OCI-LY1 (cell line): ENCODE results near the gene SAMD8.
A peak's percentile ranks its signal among the peaks of the same experiment; 100 is the strongest.

Experiments
- H2AFZ ChIP-seq: fragments of 200-600 bp; sonication (generic), shearing (Covaris generic); 2 replicates; pipeline ENCODE4 v1.6.0; 2014; ENCODE audit warnings: antibody characterized with exemption, mild to moderate bottlenecking, low read length
- H3F3A ChIP-seq: fragments of 200-600 bp; sonication (generic), shearing (Covaris generic); 2 replicates; pipeline ENCODE4 v1.6.0; 2014; ENCODE audit warnings: mild to moderate bottlenecking, antibody characterized with exemption, low read length, moderate library complexity; ENCODE audit not compliant: insufficient read depth
- H3K27ac ChIP-seq: fragments of 200-600 bp; sonication (generic); 2 replicates; pipeline ENCODE4 v1.5.1; 2014; ENCODE audit warnings: low read length, mixed run types, mild to moderate bottlenecking, low read depth; ENCODE audit not compliant: poor library complexity, severe bottlenecking
- H3K27me3 ChIP-seq: fragments of 200-600 bp; sonication (generic); 2 replicates; pipeline ENCODE4 v1.6.0; 2014; ENCODE audit warnings: antibody characterized with exemption, mild to moderate bottlenecking, low read length, moderate library complexity; ENCODE audit not compliant: insufficient read depth
- H3K36me3 ChIP-seq: fragments of 200-600 bp; sonication (generic); 2 replicates; pipeline ENCODE4 v1.6.1; 2014; ENCODE audit warnings: mild to moderate bottlenecking, antibody characterized with exemption, low read length, moderate library complexity, mixed read lengths; ENCODE audit not compliant: insufficient read depth
- H3K4me1 ChIP-seq: fragments of 200-600 bp; sonication (generic); 2 replicates; pipeline ENCODE4 v1.5.1; 2014; ENCODE audit warnings: mild to moderate bottlenecking, low read length, moderate library complexity; ENCODE audit not compliant: insufficient read depth, severe bottlenecking
- H3K4me2 ChIP-seq: fragments of 200-600 bp; sonication (generic), shearing (Covaris generic); 2 replicates; pipeline ENCODE4 v1.6.1; 2014; ENCODE audit warnings: low read length
- H3K4me3 ChIP-seq: fragments of 200-600 bp; sonication (generic); 2 replicates; pipeline ENCODE4 v1.5.1; 2014; ENCODE audit warnings: low read length, low read depth, mild to moderate bottlenecking, mixed read lengths; ENCODE audit not compliant: poor library complexity, severe bottlenecking
- H3K79me2 ChIP-seq: fragments of 200-600 bp; shearing (Covaris generic); 2 replicates; pipeline ENCODE4 v1.6.1; 2016; ENCODE audit warnings: mixed run types, low read length, mixed read lengths; ENCODE audit not compliant: insufficient read depth
- H3K9ac ChIP-seq: fragments of 200-600 bp; sonication (generic), shearing (Covaris generic); 2 replicates; pipeline ENCODE4 v1.6.1; 2014; ENCODE audit warnings: mild to moderate bottlenecking, low read length, mixed read lengths
- H3K9me2 ChIP-seq: fragments of 200-600 bp; sonication (generic), shearing (Covaris generic); 2 replicates; pipeline ENCODE4 v1.6.1; 2014; ENCODE audit warnings: low read depth, mild to moderate bottlenecking, low read length, mixed read lengths
- H3K9me3 ChIP-seq: fragments of 200-600 bp; shearing (Covaris generic); 2 replicates; pipeline ENCODE4 v1.6.1; 2014; ENCODE audit warnings: low read length, mixed read lengths
- H4K20me1 ChIP-seq: fragments of 200-600 bp; sonication (generic), shearing (Covaris generic); 2 replicates; pipeline ENCODE4 v1.6.0; 2016; ENCODE audit warnings: mild to moderate bottlenecking, low read length; ENCODE audit not compliant: insufficient read depth
- CTCF ChIP-seq: fragments of 200-600 bp; sonication (generic), shearing (Covaris generic); IDR thresholded peaks from 2 replicates; pipeline ENCODE4 v1.5.1; 2017; ENCODE audit warnings: mild to moderate bottlenecking, antibody characterized with exemption, low read length, moderate library complexity, mixed read lengths
- EZH2 ChIP-seq: fragments of 200-600 bp; sonication (generic), shearing (Covaris generic); IDR thresholded peaks from 2 replicates; pipeline ENCODE4 v1.8.0; 2017; ENCODE audit warnings: borderline replicate concordance, mixed run types, mild to moderate bottlenecking, antibody characterized with exemption, low read length, moderate library complexity, mixed read lengths

The SAMD8 gene

GRCh38 chr10:75111365-75111906, at the start of gene SAMD8:
TSS of gene SAMD8 (plus strand) at chr10:75111656. CDS start at chr10:75150529, 38,873 bp downstream.
- Histone ChIP-seq H3K27ac (peak within 1 kb of the TSS; percentile 90), H3K9me2 (no peaks in the 10 kb centered on the region), H4K20me1 (no peaks in the 10 kb centered on the region), H3K4me2 (peak within 1 kb of the TSS; percentile 68), H3K4me1 (peaks cover 41% of the 10 kb centered on the region), H3K36me3 (peaks cover 12% of the 10 kb centered on the region; the same call in 1 of the 2 replicates), H3K9me3 (no peaks in the 10 kb centered on the region), H3K27me3 (no peaks in the 10 kb centered on the region), H3K4me3 (peak within 1 kb of the TSS; percentile 94), H3F3A (peaks cover 5% of the 10 kb centered on the region; the same call in 1 of the 2 replicates), H3K79me2 (peaks cover 41% of the 10 kb centered on the region), H2AFZ (no peak within 1 kb of the TSS), H3K9ac (peak within 1 kb of the TSS; percentile 94)
- TF ChIP-seq CTCF, result no peak
- no peak for TF ChIP-seq EZH2

GRCh38 chr10:75061709-75062505, 49.5 kb upstream of the SAMD8 start:
- no peaks in the 10 kb centered on the region for H3K79me2 ChIP-seq
- no peak for TF ChIP-seq CTCF
- TF ChIP-seq EZH2, result no peak
- no peaks in the 10 kb centered on the region for H3K36me3 ChIP-seq
- no peak overlapping the region for H3K27ac ChIP-seq
- H3F3A ChIP-seq, result no peaks in the 10 kb centered on the region
- H3K4me3 ChIP-seq, result no peak overlapping the region
- H3K9me2 ChIP-seq, result no peaks in the 10 kb centered on the region
- no peaks in the 10 kb centered on the region for H3K27me3 ChIP-seq
- H3K4me1 ChIP-seq, result peaks cover 5% of the 10 kb centered on the region
- no peak overlapping the region for H3K4me2 ChIP-seq
- H3K9ac ChIP-seq, result no peak overlapping the region
- H4K20me1 ChIP-seq, result no peaks in the 10 kb centered on the region
- H3K9me3 ChIP-seq, result no peaks in the 10 kb centered on the region
- H2AFZ ChIP-seq, result no peak overlapping the region

- Histone ChIP-seq H3K79me2 (no peaks in the 10 kb centered on the region), H3K4me2 (no peak overlapping the region), H3K9me3 (no peaks in the 10 kb centered on the region), H3K9me2 (no peaks in the 10 kb centered on the region), H3K27ac (no peak overlapping the region), H3K4me1 (peaks cover 5% of the 10 kb centered on the region), H3F3A (no peaks in the 10 kb centered on the region), H4K20me1 (no peaks in the 10 kb centered on the region), H3K27me3 (no peaks in the 10 kb centered on the region), H3K36me3 (no peaks in the 10 kb centered on the region), H3K9ac (no peak overlapping the region), H2AFZ (no peak overlapping the region), H3K4me3 (no peak overlapping the region)
- TF ChIP-seq CTCF (no peak), EZH2 (no peak)
Observed at GRCh38 chr10:75062506-75063299, 48.8 kb upstream of the SAMD8 start.
